Caco-2 (cell line): ENCODE measurements around the gene GALNT17. TPM values are rescaled to one million over a fixed set of nuclear protein-coding genes. Genes with fewer than 3 reads are reported as not detected.

Experiments used
- BruUV-seq: library from RNA; stranded (reverse); fragments of 400-500 nt; replicated peaks from 2 replicates; lab custom pipeline; 2021; lab: Mats Ljungman, UMichigan
- CTCF ChIA-PET: fragments of 300-600 bp; sonication (Branson Sonifier 250); formaldehyde crosslinking; loops from one replicate; lab custom pipeline; 2022; ENCODE audit warnings: antibody characterized with exemption; lab: Charles Lee
- POLR2A ChIA-PET: fragments of 300-600 bp; sonication (Branson Sonifier 250); formaldehyde crosslinking; loops from one replicate; lab custom pipeline; 2022; ENCODE audit warnings: antibody characterized with exemption; lab: Charles Lee
- DNase-seq, 2 experiments: peaks; one replicate each; pipeline versions ENCODE4 v3.0.0 to v3.0.0-alpha.2; 2020 to 2022
- H3K27me3 ChIP-seq: replicated peaks from 2 replicates; pipeline ENCODE4 v1.6.0; 2011; ENCODE audit warnings: low read length; ENCODE audit not compliant: control insufficient read depth, insufficient read depth
- H3K36me3 ChIP-seq: 2 replicates; pipeline ENCODE4 v1.5.1; 2011; ENCODE audit warnings: low read length; ENCODE audit not compliant: control insufficient read depth, insufficient read depth
- H3K4me1 ChIP-seq: fragments of 250-450 bp; sonication (Bioruptor Pico); 2 replicates; pipeline ENCODE4 v1.5.1; 2020; ENCODE audit warnings: mild to moderate bottlenecking
- H3K4me3 ChIP-seq: 2 replicates; pipeline ENCODE4 v1.5.1; 2011; ENCODE audit warnings: low read depth, mild to moderate bottlenecking, control low read depth, low read length
- H3K9me3 ChIP-seq: fragments of 250-450 bp; sonication (Bioruptor Pico); 2 replicates; pipeline ENCODE4 v1.5.1; 2020; ENCODE audit warnings: mild to moderate bottlenecking, moderate library complexity
- H3K27ac Mint-ChIP-seq: one replicate; pipeline ENCODE4 v1.8.0; 2022; ENCODE audit warnings: mixed read lengths; ENCODE audit not compliant: unreplicated experiment
- H3K27me3 Mint-ChIP-seq: one replicate; pipeline ENCODE4 v1.8.0; 2022; ENCODE audit warnings: mixed read lengths; ENCODE audit not compliant: insufficient read depth, unreplicated experiment
- H3K36me3 Mint-ChIP-seq: one replicate; pipeline ENCODE4 v1.8.0; 2022; ENCODE audit warnings: mild to moderate bottlenecking, mixed read lengths; ENCODE audit not compliant: insufficient read depth, unreplicated experiment
- H3K4me1 Mint-ChIP-seq: one replicate; pipeline ENCODE4 v1.8.0; 2022; ENCODE audit warnings: low read depth, mixed read lengths; ENCODE audit not compliant: unreplicated experiment
- H3K4me3 Mint-ChIP-seq: one replicate; pipeline ENCODE4 v1.8.0; 2022; ENCODE audit warnings: mild to moderate bottlenecking, moderate library complexity, mixed read lengths; ENCODE audit not compliant: unreplicated experiment
- H3K9me3 Mint-ChIP-seq: one replicate; pipeline ENCODE4 v1.8.0; 2022; ENCODE audit warnings: mixed read lengths; ENCODE audit not compliant: unreplicated experiment
- intact Hi-C: fragments of 100-400 bp; cut with micrococcal nuclease; formaldehyde crosslinking; loops from one replicate; pipeline ENCODE4 v1.10.0; 2022; ENCODE audit not compliant: unreplicated experiment
- total RNA-seq: library from RNA; stranded (reverse); gene quantifications from 2 replicates; pipeline ENCODE4 v1.2.3, GENCODE V29; 2022
- TF ChIP-seq, protein P1 (sequence below), 2 experiments: fragments of 200-600 bp in 1 of 2; IDR thresholded peaks; 1 replicate in 1 of 2; 2 replicates in 1 of 2; pipeline versions ENCODE4 v1.5.1 to v1.8.0; 2011 to 2022; ENCODE audit warnings: antibody characterized with exemption in 1 of 2, control low read depth in 1 of 2, inconsistent platforms in 1 of 2, low read depth in 1 of 2, low read length in 1 of 2, mild to moderate bottlenecking in 1 of 2, moderate library complexity in 1 of 2; ENCODE audit not compliant: insufficient read depth in 1 of 2, severe bottlenecking in 1 of 2, unreplicated experiment in 1 of 2

GALNT17 gene
- total RNA-seq, 1 experiment from 2014 or later: not detected

DNA sequence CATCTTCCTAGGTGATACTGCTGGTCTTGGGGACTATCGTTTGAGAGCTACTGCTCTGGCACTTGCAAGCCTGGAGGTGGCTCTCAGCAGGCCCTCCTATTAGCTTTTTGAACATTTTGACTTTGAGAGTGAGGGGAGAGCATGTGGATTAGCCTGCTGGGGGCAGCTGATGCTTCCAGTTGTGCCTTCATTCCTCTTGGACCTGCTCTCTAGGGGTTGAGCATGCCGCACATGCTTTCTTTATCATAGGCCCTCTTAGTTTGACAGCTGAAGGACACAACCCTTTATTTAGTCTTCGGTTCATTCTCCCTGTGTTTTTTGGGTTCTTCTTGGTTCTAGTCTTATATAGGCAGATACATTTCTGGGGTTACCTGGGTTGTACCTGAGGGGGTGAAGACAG, 132.1 kb downstream of the GALNT17 start:
- Histone ChIP-seq H3K36me3 (no peaks in the 10 kb centered on the region), H3K4me3 (no peak overlapping the region), H3K27me3 (no peaks in the 10 kb centered on the region), H3K9me3 (0 out of 2 replicates have a peak, but pooled peaks cover 3% of the 10 kb centered on the region), H3K4me1 (no peaks in the 10 kb centered on the region)
- CTCF ChIA-PET: no interaction called here
- H3K27ac Mint-ChIP-seq: no peak overlapping the region
- H3K9me3 Mint-ChIP-seq: peaks cover 30% of the 10 kb centered on the region
- POLR2A ChIA-PET: no interaction called here
- intact Hi-C loops: no loop called here
- no peak overlapping the region for H3K4me3 Mint-ChIP-seq
- H3K4me1 Mint-ChIP-seq: no peaks in the 10 kb centered on the region
- no peaks in the 10 kb centered on the region for H3K36me3 Mint-ChIP-seq
- TF ChIP-seq, protein P1, sequence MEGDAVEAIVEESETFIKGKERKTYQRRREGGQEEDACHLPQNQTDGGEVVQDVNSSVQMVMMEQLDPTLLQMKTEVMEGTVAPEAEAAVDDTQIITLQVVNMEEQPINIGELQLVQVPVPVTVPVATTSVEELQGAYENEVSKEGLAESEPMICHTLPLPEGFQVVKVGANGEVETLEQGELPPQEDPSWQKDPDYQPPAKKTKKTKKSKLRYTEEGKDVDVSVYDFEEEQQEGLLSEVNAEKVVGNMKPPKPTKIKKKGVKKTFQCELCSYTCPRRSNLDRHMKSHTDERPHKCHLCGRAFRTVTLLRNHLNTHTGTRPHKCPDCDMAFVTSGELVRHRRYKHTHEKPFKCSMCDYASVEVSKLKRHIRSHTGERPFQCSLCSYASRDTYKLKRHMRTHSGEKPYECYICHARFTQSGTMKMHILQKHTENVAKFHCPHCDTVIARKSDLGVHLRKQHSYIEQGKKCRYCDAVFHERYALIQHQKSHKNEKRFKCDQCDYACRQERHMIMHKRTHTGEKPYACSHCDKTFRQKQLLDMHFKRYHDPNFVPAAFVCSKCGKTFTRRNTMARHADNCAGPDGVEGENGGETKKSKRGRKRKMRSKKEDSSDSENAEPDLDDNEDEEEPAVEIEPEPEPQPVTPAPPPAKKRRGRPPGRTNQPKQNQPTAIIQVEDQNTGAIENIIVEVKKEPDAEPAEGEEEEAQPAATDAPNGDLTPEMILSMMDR (IDR thresholded peaks at IDR 0.05; ENCODE audit: insufficient read depth in 1 of 2, low read depth in 1 of 2, low read length in 1 of 2, severe bottlenecking in 1 of 2, unreplicated experiment in 1 of 2): no peak
- DNase-seq: no peak
- no peaks in the 10 kb centered on the region for H3K27me3 Mint-ChIP-seq
- BruUV-seq: no TSS peak

DNA sequence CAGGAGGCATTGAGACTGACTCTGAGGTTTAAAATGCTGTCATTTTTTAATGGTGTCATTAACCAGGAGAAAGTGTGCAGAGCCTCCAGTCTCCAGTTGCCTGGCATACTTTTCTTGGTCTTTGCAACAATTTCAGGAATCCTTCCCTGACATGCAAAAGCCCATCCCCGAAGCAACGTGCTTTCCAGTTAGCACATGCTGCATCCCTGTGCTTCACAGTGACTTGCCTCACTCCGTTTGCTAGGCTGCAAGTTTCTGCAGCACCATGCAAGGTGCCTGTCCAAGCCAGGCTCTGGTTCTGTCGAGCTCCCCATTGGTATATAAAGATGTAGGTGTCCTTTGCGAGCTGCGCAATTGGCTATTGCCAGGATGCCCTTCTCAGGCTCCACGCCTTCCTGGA, 135.0 kb downstream of the GALNT17 start:
- no peaks in the 10 kb centered on the region for H3K27me3 ChIP-seq
- DNase-seq: no peak
- CTCF ChIA-PET: no interaction called here
- Mint-ChIP-seq H3K27me3 (no peaks in the 10 kb centered on the region), H3K4me3 (no peak overlapping the region), H3K36me3 (no peaks in the 10 kb centered on the region), H3K9me3 (peaks cover 29% of the 10 kb centered on the region), H3K27ac (no peak overlapping the region), H3K4me1 (no peaks in the 10 kb centered on the region)
- BruUV-seq: no TSS peak
- intact Hi-C loops: no loop called here
- H3K4me3 ChIP-seq: no peak overlapping the region
- H3K4me1 ChIP-seq: no peaks in the 10 kb centered on the region
- POLR2A ChIA-PET: no interaction called here
- H3K9me3 ChIP-seq: 0 out of 2 replicates have a peak, but pooled peaks cover 2% of the 10 kb centered on the region
- TF ChIP-seq, protein P1 (IDR thresholded peaks at IDR 0.05; ENCODE audit: insufficient read depth in 1 of 2, low read depth in 1 of 2, low read length in 1 of 2, severe bottlenecking in 1 of 2, unreplicated experiment in 1 of 2): no peak
- H3K36me3 ChIP-seq: no peaks in the 10 kb centered on the region

DNA sequence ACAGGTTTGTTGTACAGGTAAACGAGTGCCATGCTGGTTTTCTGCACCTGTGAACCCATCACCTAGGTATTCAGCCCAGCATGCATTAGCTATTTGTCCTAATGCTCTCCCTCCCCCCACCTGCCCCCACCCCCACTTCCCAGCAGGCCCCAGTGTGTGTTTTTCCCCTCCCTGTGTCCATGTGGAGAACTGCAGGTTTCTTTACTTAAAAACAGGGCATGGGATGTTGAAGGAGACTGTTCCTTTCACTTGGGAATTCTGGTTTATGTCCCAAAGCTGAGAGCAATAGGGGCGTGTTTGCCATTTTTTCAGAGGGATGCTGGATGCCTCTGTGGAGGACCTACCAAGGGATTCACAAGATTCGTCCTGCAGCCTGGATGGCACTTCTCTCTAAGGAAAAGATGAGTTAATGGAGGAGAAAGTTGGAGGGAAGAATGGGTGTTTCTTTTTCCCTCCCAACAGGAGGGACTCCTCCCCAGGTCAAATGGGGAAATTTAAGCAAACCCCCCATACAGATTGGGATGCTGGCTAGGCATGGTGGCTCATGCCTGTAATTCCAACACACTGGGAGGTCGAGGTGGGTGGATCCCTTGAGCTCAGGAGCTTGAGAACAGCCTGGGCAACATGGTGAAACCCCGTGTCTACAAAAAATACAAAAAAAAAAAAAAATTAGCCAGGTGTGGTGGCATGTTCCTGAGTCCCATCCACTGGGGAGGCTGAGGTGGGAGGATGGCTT, 136.0 kb downstream of the GALNT17 start:
- Histone ChIP-seq H3K4me3 (no peak overlapping the region), H3K36me3 (no peaks in the 10 kb centered on the region), H3K4me1 (no peaks in the 10 kb centered on the region), H3K9me3 (no peaks in the 10 kb centered on the region), H3K27me3 (no peaks in the 10 kb centered on the region)
- TF ChIP-seq, protein P1 (IDR thresholded peaks at IDR 0.05; ENCODE audit: insufficient read depth in 1 of 2, low read depth in 1 of 2, low read length in 1 of 2, severe bottlenecking in 1 of 2, unreplicated experiment in 1 of 2): no peak
- H3K27me3 Mint-ChIP-seq: no peaks in the 10 kb centered on the region
- no peak for DNase-seq
- H3K27ac Mint-ChIP-seq: no peak overlapping the region
- H3K36me3 Mint-ChIP-seq: no peaks in the 10 kb centered on the region
- intact Hi-C loops: no loop called here
- H3K4me1 Mint-ChIP-seq: no peaks in the 10 kb centered on the region
- BruUV-seq: no TSS peak
- peaks cover 29% of the 10 kb centered on the region for H3K9me3 Mint-ChIP-seq
- ChIA-PET CTCF (no interaction called here), POLR2A (no interaction called here)
- no peak overlapping the region for H3K4me3 Mint-ChIP-seq
